AG08396 (cell line): Measurements from ENCODE around the gene ATE1.
"Not testable (repeated sequence)": the region's sequence is repeated elsewhere in the genome, so short reads cannot be mapped to it uniquely, and the experiment has no call there.

Experiments
- DNase-seq: peaks from one replicate; pipeline ENCODE4 v3.0.0; 2012; ENCODE audit warnings: low spot score, mixed read lengths

ATE1 gene

GRCh38 chr10:121831777-121832176 is 96.1 kb downstream of the ATE1 start:
- no peak for DNase-seq

- no peak for DNase-seq
Measured at GRCh38 chr10:121831237-121831636, 96.6 kb downstream of the ATE1 start.

GRCh38 chr10:121830101-121830500 is 97.7 kb downstream of the ATE1 start:
- no peak for DNase-seq

- no peak for DNase-seq
Measured at GRCh38 chr10:121828045-121828444, 99.8 kb downstream of the ATE1 start.

- not testable (repeated sequence) for DNase-seq
Measured at GRCh38 chr10:121826773-121827172, 101.1 kb downstream of the ATE1 start.

DNA sequence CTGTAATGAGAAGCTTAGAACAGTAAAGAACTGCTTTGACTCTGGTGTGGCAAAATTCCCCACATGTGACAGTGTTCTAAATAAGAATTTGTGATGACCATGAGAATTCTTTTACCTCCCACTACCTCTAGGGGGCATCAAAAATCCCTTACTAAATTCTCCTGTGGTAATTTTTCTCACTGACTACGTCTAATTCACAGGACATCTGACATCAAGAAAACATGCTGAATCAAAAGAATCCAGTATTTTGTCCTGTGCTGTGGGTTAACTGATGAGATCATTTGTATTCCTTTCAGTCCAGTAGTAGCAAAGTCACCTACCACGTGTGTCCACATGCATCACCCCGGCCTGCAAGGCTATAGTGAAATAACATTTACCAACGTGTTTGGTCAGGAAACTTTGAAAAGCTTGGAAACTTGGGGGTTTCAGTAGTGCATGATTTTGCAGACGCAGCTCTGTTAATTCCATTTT is 103.8 kb downstream of the ATE1 start:
- peak; percentile 59 for DNase-seq

DNA sequence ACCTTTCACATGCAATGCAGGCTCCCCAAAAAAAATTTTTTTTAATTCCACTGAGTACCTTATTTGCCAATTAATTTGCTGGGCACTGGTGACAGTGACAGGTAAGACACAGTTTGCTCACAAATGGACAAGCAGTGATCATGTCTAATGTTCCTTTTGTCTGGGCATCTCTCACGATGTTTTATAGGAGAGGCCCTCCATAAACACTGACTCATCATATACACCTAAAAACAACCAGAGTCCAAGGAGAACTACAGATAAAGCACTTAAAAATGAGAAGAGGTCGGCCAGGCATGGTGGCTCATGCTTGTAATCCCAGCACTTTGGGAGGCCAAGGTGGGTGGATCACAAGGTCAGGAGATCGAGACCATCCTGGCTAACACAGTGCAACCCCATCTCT is 105.1 kb downstream of the ATE1 start:
- no peak for DNase-seq

- no peak for DNase-seq
Measured at GRCh38 chr10:121822180-121822579, 105.7 kb downstream of the ATE1 start.

GRCh38 chr10:121819049-121819448 is 108.8 kb downstream of the ATE1 start:
- no peak for DNase-seq

DNA sequence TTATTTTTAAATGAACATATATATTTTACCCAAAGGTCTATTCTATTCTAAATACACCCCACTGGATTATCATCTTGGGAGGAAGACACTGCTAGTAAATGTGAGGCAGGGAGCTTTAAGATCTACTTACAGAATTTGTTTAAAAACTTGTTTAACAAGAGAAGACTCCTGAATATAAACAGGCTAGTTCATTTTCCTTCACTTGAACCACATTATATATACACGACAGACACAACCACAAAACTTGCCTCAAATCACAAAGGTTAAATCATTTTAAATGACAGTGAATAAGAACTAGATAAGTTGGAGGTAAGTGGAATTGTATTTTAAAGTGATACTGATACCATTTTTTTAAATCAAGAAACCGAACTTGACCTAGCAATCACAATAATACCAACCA is 109.2 kb downstream of the ATE1 start:
- DNase-seq: no peak

GRCh38 chr10:121816197-121816596 is 111.6 kb downstream of the ATE1 start:
- no peak for DNase-seq

- DNase-seq: no peak
Measured at GRCh38 chr10:121813857-121814256, 114.0 kb downstream of the ATE1 start.

DNA sequence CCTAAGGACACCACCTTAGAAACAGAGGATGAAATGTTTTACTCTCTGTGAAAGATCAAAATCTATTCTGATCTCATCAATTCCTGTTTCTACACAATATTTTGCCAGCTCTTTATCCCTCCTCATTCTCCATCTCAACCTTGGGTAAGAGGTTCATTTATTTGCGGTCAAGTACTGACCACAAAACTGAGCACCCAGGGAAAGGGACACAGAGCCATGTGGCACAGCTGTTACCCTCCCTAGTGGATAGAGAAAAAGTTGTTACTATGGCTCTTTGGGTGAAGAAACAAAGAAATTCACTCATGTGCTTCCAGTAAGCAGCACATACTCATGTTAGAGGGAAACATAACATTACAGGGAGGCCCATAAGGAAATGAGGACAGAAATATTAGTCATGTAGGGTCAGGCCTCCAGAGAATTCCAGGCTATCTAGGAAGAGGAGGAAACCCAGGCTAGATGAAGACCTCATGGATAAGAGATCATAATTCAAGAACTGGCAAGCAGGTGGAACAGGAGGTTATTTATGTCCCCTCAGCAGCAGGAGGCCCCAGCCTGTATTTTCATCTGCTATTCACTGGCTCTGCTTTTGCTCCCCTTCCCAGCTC is 114.5 kb downstream of the ATE1 start:
- peak; percentile 5 for DNase-seq

- no peak for DNase-seq
Measured at GRCh38 chr10:121812031-121812430, 115.8 kb downstream of the ATE1 start.

GRCh38 chr10:121811386-121811785 is 116.4 kb downstream of the ATE1 start:
- no peak for DNase-seq

GRCh38 chr10:121808835-121809234 is 119.0 kb downstream of the ATE1 start:
- DNase-seq: no peak

GRCh38 chr10:121804460-121804859 is 123.4 kb downstream of the ATE1 start:
- peak; percentile 27 for DNase-seq

GRCh38 chr10:121803611-121804010 is 124.2 kb downstream of the ATE1 start:
- DNase-seq: no peak

DNA sequence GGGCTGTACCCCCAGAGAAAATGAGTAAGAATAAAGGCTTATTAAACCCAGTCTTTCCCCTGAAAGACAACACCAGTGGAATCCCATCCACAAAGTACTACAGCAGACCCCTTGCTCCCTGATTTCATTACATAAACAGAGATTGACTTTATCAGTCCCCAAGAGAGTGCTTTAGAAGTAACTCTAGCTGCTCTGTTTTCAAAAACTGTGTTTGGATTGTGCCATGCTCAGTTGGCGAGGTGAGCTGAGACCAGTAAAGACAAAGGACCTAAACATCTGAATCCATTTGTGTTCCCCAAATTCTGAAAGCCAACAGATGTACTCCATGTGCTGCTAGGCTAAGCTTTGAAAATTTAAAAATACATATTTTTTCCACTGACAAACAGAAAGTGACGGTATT is 127.0 kb downstream of the ATE1 start:
- DNase-seq: no peak

- DNase-seq: no peak
Measured at GRCh38 chr10:121800146-121800545, 127.7 kb downstream of the ATE1 start.

- DNase-seq: no peak
Measured at GRCh38 chr10:121797490-121797889, 130.3 kb downstream of the ATE1 start.

DNA sequence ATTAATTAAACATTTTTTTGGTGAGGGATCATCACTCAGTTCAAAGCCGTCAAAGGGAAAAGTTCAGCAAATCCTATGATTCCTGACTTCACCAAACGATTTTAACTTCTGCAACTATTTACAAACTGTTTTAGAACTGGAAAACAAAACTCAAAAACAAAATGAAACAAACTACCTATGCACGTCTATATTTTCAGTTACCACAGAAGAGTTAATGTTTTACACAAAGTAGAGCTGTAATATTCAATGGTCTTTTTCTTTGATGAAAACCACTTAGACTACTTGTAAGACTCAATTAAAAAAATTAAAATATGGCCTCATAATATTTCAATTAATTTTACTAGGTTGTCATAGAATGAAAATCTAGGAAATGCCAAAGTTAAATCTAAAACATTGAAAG is 131.5 kb downstream of the ATE1 start:
- no peak for DNase-seq

DNA sequence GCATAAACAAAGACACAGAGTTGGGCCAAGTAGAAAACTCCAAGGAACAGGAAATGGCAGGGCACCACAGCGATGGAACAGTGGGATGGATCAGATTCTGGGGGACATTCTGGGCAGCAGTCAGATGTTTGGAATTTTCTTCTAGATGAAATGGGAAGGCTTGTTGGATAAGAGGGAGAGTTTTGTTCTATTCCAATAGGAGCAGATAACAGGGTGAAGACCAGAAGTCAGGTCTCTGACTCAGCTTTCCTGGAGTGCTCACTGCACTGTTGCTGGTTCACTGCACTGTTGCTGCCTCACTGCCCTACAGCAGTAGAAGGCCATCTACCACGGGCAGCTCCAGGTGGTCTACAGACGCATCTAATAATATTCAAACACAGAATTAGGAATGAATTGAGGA is 135.6 kb downstream of the ATE1 start:
- no peak for DNase-seq

- DNase-seq: no peak
Measured at GRCh38 chr10:121791761-121792160, 136.1 kb downstream of the ATE1 start.

GRCh38 chr10:121788717-121789116 is 139.1 kb downstream of the ATE1 start:
- no peak for DNase-seq
